ENCODE measurements around the gene KRT72.

The KRT72 gene

DNA sequence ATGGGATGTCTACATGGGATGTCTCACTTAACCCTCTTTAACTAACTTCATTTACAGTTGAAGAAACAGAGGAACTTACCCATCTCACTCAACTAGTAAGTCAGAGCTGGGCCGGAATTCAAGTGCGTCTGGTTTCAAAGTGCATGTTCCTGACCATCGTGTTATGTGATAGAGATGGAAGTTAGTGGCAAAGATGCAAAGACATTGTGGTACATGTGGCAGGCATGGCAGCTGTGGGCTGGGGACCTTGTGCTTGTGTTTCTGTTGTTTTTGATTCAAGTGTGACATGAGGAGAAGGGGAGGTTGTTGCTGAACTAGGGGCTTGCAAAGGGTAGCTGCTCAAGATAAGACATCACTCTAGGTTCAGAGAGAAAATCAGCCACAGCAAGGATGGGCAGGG lies 25.3 kb downstream of the KRT72 start:
- DNase-seq: no peak

DNA sequence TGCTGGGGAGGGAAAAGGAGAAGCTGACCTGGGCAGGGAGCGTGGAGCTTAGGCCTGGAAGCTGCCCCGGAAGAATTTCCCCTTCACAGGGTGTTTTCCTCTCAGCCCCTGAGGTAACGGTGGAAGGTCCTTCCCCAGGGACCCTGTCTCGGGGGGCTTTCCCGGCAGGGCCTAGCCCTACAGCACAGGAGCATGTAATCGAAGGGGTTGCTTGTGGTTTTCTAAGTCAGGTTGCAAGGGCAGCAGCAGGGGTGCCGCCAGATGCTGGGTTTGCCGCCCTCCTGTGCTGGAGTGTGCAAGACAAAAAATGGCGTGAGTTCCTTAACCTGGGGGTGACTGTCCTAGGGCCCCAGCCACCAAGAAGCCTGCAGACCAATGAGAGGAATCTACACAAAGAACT lies 26.0 kb downstream of the KRT72 start:
- no peak for DNase-seq

DNA sequence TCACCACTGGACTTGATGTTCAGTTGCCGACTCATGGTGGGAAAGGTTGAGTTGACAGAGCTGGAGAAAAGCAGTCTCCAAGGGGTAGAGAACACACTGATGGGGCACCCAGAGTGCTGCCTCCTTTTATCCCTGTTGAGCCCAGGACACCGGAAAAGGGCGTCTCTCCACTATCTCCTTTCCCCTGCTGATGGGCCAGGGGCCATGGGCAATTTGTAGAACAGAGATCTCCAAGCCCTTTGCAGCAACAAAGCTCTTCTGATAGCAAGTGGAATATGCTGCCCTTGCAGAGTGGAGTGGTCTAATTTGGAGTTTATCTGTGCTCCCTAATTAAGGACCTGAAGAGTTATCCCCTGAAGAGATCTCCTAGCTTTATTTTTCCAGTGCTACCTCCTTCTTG lies 27.5 kb downstream of the KRT72 start, which contains the start of gene KRT74:
KRT74 (minus strand) TSS at position 101 of the 400 bp plus-strand sequence; CDS start at position 35, 66 bp downstream.
- DNase-seq: no peak

DNA sequence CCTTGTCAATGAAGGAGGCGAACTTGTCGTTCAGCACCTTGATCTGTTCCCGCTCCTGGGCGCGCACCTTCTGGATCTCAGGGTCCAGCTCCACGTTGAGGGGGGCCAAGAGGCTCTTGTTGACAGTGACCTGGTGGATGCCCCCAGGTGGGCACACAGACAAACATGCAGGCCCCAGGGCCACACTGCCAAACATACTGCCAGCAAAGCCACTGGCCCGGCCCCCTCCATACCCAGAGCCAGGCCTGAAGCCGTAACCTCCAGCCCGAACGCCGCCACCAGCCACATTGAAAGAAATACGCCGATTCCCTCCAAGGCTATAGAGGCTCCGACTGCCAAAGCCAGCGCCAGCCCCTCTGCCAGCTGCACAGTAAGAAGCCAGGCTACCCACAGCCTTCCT lies 28.0 kb downstream of the KRT72 start:
- DNase-seq: no peak

DNA sequence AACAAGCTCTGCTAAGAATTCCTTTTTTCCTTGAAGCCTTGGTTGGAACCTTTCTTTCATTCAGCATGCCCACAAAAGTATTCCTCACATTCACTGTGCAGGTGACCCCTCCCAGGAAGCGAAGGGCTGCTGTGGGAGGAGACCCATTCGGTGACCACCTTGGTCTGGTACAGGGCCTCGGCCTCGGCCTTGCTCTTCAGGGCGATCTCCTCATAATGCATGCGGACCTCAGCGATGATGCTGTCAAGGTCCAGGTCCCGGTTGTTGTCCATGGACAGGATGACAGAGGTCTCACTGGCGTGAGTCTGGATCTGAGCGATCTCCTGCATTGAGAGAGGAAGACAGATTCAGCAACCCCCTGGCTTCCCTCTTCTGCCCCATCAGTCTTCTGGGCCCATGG lies 30.8 kb downstream of the KRT72 start:
- no peak for DNase-seq

DNA sequence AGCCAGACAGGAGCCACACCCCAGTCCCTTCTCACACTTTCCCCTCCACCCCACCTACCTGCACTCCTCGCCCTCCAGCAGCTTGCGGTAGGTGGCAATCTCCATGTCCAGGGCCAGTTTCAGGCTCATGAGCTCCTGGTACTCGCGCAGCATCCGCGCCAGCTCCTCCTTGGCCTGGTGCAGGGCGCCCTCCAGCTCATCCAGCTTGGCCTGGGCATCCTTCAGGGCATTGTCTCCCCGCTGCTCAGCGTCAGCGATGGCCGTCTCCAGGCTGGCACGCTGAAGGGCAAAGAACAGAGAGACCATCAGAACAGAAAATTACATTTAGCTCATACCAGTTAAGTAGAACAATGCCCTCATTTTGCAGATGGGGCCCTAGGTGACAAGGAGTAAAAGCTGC lies 33.2 kb downstream of the KRT72 start:
- DNase-seq: no peak

DNA sequence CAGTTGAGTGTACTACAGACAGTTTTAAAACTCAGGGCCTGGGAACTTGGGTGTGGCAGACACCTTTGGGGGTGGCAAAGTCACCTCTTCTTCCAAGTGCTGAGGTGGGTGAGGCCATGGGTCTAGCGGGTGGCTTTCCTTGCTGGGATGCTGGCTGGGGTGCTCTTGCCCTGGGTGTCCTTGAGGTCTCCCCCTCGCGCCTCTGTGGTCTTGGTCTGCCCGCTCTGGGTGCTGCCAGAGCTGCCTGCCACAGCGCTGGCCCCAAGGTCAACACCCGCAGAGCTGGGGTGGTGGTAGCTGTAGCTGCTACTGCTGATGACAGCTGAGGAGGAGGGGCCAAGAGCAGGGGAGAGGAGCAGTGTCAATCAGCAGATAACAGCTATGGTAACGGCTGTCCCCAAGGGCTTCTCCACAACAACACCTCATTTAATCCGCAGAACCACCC lies 34.4 kb downstream of the KRT72 start:
- DNase-seq: no peak

DNA sequence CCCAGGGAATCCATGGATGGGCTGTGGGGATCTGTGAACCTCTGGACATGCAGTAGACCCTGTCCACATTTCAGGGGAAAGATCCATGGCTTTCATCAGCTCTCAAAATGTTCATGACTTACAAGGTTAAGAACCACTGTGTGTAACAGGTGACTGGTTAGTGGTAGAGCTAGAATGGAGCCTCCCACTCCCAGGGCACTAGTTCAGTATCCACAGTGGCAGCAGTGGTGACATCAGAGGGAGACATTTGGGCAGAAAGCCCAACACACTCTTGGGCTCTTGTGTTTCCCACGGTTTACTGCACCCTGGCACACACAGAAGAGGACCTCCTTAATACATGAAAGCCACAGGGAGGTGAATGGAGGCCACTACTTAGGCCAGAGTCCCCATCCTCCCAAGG lies 36.7 kb downstream of the KRT72 start:
- DNase-seq: no peak

DNA sequence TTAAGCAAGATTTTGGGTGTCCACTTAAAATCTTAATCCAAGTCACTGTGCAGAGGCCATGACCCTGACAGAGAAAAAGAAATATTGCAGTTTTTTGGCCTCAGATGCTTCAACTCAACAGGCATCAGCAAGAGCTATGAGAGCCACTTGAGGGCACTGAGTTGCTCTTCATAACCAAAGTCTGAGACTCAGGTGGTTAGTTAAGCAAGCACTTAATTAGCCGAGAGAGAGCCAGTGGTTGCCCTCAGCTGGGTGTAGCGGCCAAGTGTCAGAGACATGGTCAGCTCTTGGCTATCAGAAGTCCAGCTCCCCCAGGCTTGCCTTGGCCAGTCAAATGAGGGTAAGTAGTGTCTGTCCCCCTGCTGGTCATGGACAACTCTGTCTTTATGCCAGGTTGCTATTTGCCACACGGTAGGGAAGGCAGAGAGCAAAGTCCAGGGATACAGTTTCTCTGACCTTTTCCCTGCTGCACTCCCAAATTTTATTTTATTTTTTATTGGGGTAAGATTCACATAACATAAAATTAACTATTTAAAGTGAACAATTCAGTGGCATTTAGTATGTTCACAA lies 39.3 kb downstream of the KRT72 start:
- no peak for DNase-seq

DNA sequence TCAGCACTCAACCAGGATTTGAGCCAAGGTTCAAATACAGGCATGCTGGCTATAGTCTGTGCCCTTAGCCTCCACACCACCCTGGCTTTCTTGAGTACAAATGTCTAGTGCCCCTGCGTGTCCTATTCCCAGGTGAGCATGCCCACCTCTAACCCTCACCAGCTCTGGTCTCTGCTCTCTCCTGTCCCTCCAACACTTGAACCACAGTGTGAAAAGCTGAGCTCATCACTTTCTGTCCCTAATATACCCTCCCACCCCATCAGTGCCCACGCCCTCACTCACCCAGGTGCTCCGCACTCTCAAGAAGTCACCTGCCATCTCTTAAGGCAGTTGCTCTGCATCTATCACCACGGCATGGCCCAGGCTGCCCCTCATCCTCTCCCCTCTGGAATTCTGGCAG lies 41.3 kb downstream of the KRT72 start:
- DNase-seq: no peak

DNA sequence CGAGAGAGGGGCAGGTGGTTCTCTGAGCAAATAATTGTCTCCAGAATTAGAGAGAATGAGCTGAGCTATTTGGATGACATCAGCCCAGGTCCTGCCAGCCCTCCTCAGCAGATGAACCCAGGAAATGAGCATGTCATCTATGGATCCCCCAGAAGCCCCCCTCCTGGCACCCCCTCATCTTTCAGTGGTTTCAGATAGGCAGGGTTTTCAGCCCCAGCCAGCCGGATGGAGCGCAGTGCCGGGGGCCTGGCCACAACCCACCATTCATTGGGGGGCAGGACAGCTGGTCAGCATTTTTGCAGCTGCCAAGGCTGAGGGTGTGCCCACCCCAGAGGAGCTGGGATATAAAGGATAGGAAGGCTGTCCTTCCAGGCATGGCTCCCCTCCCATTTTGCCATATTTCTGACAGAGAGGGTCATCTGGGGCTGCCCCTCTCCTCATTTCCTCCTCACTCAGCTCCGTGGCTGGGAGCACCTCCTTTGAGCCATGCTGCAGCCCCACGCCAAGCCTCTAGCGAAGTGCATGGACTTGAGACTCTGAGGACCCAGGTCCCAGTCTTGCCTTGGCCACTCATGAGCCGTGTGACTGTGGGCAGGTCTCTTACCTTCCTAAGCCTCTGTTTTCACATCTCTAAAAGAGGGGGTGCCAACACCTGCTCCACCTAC lies 42.4 kb downstream of the KRT72 start:
- no peak for DNase-seq

DNA sequence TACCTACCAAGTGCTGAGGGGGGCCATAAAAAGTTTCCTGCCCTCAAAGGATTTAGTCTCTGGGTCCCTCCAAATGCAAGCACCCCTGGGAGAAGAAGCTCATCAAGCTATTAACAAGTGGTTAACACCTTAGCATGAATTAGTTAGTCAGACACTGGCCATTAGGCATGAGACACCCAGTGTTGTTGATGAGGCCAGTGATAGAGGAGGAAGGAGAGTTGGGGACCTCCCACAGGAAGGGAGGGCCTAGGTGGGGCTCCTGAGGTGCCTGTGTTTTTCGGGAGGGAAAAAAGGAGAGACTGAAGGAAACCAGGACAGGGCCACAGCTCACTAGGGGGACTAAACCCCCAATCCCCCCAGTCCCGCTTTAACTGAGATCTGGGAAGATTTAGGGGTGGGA lies 43.8 kb downstream of the KRT72 start:
- DNase-seq: no peak

DNA sequence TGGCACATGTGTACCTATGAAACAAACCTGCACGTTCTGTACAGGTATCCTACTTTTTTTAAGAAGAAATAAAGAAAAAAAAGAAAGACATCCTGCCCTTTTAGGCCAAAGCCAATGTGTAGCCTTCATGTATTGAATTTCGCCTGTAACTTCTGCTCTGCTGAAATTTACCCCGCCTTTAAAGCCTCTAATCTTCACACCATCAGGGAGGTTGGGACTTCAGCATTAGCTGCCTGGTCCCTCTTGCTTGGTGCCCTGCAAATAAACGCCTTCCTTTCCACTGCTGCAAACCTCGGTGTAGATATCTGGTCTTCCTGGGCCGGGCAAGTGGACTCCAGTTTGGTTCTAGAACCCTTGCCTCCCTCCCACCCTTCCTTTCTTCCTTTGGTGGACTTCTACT lies 45.7 kb downstream of the KRT72 start:
- no peak for DNase-seq

DNA sequence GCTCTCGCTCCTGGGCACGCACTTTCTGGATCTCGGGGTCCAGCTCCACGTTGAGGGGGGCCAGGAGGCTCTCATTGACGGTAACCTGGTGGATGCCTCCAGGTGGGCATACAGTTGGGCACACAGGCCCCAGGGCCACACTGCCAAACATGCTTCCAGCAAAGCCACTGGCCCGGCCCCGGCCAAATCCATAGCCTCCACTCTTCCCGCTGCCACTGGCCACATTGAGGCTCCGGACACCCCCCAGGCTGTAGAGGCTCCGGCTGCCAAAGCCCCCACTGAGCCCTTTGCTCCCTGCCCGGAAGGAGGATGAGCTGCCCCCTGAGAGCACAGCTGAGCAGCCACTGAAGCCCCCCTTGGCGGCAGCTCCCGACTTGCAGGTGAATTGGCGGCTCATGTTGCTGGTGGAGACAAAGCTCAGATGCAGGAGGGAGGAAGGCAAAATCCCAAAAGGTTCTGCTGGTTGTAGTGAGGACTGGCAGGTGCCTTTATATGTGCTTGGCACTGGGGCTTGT lies 48.5 kb downstream of the KRT72 start, which contains the start of gene KRT71:
KRT71 (minus strand) TSS at position 465 of the 515 bp plus-strand sequence; CDS start at position 397, 68 bp downstream.
- no peak for DNase-seq

DNA sequence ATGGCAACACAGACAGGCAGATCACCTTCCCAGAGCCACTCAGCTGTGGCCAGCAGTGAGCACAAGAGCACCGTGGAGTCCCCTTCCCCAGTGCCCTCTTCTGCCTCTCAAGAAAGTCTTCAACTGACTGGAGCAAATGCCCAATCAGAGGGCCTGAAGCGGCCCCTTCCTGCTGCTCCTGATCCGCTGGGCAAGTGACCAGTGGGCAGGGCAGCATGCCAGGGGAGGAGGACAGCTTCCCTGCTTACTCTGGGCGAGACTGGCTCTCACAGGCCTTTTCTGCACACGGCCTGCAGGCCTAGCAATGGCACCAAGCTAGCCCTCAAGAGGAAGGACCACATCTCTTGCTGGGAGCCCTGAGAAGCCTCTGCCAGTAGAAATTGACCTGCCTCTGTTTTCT lies 49.2 kb downstream of the KRT72 start:
- no peak for DNase-seq

DNA sequence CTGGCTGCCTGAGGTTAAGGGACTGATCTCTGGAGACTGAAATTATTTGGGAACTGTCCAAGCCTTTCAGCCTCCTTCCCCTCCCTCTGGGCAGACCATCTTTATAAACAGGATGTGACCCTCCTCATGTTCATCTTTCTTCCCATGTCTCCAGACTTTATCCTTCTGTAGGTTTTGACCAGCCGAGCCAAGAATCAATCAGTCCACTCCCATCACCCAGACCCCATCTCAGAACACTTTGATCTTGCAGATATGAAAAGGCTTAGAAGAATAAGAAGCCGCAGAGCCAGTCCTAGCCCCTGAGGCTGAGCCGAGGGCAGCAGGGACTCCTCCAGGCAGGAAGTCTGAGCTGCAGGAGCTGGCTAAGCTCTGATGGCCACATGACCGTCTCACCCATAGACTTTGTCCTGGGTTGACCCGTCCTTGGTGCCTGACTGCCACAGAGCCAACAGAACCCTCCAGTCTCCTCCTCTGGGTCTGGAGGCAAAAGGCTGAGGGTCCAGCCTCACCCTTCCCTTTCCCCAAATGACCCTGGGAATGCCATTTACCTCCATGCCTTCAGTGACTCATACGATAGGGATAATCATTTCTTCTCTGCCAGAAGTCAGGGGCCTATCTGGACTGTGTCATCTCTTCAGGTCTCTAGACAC lies 49.9 kb downstream of the KRT72 start:
- DNase-seq: no peak

DNA sequence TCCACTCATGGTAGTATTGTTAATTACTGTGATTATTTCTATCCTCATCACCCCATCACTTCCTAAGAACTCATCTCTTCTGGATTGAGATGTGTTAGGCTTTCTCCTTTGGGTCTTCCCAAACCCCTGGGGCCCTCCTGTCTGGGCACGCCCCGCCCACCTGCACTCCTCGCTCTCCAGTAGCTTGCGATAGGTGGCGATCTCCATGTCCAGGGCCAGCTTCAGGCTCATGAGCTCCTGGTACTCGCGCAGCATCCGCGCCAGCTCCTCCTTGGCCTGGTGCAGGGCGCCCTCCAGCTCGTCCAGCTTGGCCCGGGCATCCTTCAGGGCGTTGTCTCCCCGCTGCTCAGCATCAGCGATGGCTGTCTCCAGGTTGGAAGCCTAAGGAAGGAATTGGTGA lies 55.1 kb downstream of the KRT72 start:
- DNase-seq: no peak

DNA sequence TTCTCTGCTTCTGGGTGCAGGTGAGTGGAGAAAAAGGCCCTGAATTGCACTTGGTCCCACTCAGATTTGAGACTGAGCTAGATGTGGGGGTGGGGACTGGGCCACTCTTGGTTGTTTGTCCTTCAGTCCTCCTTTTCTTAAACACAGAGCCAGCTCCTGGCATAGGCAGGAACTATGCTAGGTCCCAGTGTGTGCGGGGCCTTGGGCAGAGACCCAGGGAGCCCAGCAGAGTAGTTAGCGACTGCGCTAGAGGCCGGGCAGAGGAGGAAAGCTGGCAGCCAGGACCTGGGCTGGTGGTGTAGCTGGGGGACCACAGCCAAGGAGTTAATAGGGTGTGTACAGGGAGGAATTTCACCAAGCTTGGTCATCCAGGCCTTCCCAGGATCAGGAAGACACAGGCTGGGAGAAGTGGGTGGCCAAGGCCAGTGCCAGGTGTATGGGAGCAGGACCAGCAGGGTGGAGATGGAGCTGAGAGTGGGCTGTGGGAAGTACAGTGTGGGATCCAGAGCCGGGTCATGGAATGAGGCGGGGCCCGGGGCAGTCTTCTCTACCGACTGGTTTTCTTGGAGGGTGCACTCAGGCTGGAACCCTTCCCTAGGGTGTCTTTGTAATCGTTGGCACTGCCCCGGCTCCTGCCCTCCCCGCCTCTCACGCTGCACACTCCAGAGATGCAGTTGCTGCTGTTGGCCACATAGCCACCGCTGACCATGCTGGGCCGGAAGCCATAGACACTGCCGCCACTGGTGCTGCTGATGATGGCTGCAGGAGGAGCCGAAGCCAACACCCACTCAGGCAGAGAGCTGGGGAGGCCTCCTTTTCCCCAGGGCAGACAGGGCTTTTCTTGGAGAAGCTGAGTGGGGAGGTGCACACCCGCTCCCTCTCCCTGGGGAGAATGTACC lies 57.0 kb downstream of the KRT72 start:
- no peak for DNase-seq

DNA sequence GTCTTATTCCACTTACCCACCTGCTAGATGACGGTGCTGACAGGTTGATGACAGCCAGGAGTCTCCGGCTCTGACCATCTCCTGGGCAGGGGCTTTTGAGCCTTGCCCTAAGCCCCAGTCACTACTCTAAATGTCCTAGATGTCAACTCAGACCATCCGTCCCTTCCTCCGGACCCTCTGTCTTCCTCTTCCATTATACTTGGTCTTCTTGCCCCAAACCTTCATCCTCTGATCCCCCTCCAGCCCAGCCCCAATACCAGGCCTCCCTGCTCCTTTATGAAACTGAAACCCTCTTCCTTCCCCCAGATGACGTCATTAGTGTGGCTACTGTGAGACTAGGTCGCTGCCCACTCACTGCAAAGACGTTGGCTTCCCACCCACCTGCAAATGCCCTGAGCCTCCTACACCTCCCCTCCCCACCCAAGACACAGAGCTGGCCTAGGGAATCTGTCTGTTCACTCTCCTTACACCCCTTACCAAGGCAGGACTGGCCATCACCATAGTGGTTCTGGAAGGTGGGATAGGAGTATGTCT lies 58.4 kb downstream of the KRT72 start:
- no peak for DNase-seq

DNA sequence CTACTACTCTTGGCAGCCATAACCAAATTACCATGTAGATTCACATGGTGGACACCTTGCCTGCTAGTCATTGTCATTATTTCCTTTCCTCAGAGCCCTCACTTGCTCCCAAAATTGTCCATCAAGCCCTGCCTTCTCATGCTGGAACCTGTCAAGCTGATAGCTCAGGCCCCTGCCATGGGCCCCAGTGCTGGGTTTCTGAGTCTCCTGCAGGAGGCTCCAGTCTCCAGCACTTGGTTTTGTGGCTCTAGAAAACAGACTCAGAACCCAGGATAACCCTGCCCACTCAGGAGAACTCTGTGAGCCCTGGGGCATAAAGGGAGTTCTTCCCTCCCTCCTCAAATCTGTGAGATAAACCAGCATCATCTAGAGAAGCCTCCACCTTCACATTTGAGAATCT lies 59.1 kb downstream of the KRT72 start:
- no peak for DNase-seq

DNA sequence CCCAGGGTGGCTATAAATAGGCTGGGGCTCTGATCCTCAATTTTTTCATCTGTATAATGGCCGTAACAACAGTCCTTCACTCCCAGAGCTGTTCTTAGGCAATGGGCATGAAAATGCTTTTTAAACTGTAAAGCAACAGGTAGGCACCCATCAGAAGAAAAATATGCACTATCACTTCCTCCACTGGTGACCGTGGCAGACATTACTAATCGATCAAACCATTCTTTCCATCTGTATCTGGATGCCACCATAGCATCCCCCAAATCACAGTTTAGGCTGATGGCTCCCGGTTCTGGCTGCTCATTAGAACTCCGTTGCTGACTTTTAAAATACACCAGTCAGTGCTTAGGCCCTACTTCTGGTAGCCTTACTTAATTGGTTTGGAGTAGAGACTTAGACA lies 59.6 kb downstream of the KRT72 start:
- DNase-seq: no peak

DNA sequence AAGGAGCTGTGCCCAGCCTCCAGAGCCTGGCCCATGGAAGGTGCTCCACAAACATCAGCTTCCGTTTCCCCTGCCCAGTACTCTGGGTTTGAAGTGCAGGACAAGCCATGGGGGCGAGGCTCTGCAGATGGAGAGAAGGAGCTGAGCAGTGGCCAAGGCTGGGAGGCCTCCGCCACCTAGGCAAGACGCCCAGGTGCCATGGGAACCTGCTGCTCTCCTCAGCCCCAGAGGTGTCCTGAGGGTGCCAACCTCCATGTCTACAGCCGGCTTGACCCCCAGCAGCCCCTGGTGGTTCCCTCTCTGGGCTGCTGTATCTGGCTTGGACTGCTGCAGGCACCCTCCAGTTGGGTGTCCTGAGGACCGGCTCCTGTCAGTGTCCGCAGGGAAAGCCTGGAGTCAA lies 60.7 kb downstream of the KRT72 start:
- no peak for DNase-seq

DNA sequence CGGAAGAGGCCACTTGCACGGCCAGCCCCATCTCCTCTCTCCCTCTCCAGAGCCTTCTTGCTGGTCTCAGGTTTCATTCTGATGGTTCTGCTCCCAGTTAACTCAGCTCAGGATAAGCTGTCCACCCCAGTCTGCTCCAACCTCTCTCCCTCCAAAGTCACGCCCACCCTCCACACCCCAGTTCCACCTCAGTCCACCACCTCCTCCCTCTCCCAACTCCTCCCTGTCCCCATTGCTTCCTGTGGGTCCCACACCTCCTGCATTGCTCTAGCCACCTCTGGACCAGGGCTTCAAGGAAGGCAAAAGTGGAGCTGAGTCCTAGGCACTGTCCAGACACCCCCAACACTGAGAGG lies 61.5 kb downstream of the KRT72 start:
- DNase-seq: no peak
